Stomach (tissue), 4 donors: ENCODE results near the gene KLHDC8B.

Experiments
- CTCF ChIP-seq, 7 experiments: fragments of 450-650 bp in 4 of 7; fragments of 200-600 bp in 3 of 7; sonication (generic) in 3 of 7; IDR thresholded peaks; one replicate each; pipeline ENCODE4 v1.5.1; 2016 to 2019; ENCODE audit warnings: antibody characterized with exemption in 7 of 7, control low read depth in 2 of 7, mild to moderate bottlenecking in 1 of 7
- EP300 ChIP-seq: sonication (generic); formaldehyde crosslinking; IDR thresholded peaks from one replicate; pipeline ENCODE4 v1.6.1; 2017; ENCODE audit warnings: antibody characterized with exemption
- POLR2A ChIP-seq, 4 donors: fragments of 450-650 bp; IDR thresholded peaks; one replicate each; pipeline ENCODE4 v1.6.1; 2016; ENCODE audit warnings: antibody characterized with exemption in 4 of 4, control low read depth in 2 of 4, mild to moderate bottlenecking in 1 of 4, moderate library complexity in 1 of 4
- POLR2AphosphoS5 ChIP-seq, 3 donors: sonication (generic); formaldehyde crosslinking; IDR thresholded peaks; one replicate each; pipeline ENCODE4 v1.6.1; 2016; ENCODE audit warnings: antibody characterized with exemption in 3 of 3

- no peak for TF ChIP-seq CTCF (IDR thresholded peaks at IDR 0.05)
- TF ChIP-seq POLR2AphosphoS5 (IDR thresholded peaks at IDR 0.05), result no peak
- TF ChIP-seq EP300, result no peak
- TF ChIP-seq POLR2A (IDR thresholded peaks at IDR 0.05), result no peak
These were observed 1.9 kb downstream of the KLHDC8B start for GRCh38 chr3:49173116-49173791.
